UCSD-AML1 (cell line): ENCODE measurements around the gene HMGB2.

ENCODE experiments used
- DNase-seq: peaks from one replicate; lab custom pipeline; 2025; ENCODE audit not compliant: unreplicated experiment; lab: John Stamatoyannopoulos, UW

The HMGB2 gene

DNA sequence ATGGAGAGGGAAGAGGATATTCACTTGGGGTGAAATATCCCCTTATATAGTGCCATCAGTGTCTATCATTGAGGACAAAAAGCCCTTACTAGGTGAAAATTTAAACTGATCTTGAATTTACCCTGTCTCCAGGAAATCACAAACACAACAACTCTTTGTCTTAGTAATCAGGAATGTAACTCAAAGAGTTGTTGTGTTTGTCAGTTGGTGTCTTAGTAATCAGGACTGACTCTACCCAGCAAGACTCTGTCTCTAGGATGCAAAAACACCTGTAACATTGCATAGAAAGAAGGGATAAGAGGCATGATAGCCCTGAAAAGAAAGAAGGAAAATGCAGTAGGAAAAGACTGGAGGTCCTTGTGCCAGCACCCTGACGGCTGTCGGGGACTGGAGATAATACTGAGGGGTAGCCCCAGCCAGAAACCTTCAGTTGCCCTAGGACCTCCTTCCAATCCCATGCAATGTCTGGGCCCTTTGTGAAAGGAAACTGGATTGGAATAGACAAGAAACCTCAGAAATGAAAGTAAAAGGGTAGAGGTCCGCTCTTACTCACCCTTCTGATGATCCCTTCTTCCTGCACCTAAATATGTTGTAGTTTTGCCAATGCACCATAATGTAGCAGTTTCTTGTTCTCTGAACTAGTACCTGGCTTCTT is 45.3 kb downstream of the HMGB2 start:
- no peak for DNase-seq

DNA sequence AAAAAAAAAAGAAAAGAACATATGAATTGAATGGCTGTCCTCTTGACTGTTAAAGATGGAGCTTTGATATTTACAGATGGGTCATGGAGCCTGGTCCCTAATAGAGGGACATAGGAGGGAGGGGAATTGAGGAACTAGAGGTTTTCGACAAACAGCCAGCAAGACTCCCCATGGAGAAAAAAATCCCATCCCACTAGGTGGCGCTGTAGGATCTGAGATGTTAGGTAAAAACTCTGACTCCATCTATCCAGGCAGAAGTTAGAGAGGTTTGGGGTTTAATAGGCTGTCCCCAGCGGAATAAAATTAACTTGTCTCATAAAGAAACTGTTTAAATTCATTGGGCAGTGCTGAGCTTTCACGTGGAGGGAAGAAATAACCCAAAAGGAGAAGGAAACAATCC is 45.9 kb downstream of the HMGB2 start:
- DNase-seq: peak; percentile 30

DNA sequence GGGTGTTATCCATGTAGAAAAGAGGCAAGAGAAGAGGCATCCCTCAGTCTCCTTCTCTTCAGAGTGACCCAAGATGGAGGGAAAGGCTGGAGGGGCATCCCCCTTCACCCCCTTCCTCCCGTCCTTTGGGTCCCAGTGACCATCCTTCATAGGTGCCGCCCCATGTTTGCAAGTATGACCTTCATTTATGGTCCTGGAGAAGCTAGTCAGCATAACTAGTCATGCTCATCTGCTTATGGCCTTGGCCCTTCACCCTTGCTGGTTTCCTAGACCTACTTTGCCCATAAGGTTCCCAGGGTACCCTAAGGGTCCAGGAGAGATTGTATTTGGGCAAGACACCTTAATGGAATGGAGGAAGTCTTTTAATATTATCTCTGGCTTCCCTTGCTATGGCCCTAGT is 46.7 kb downstream of the HMGB2 start:
- DNase-seq: no peak

DNA sequence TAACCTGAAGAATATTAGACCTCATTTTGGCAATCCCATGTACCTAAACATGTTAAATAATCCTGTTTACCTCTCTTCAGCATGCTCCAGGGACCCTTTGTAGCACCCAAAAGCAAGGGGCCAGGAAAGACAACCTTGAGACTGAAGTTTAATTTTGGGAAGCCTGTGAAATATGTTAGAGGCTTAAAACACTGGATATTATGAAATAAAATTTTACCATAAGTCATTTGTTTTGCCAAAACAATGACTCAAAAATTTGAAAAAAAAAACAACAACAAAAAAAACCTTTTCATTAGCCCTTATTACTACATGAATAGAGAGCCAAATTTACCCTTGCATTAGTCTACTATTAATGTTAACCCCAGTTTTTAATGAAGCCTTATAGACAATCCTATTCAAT is 49.7 kb downstream of the HMGB2 start:
- no peak for DNase-seq

DNA sequence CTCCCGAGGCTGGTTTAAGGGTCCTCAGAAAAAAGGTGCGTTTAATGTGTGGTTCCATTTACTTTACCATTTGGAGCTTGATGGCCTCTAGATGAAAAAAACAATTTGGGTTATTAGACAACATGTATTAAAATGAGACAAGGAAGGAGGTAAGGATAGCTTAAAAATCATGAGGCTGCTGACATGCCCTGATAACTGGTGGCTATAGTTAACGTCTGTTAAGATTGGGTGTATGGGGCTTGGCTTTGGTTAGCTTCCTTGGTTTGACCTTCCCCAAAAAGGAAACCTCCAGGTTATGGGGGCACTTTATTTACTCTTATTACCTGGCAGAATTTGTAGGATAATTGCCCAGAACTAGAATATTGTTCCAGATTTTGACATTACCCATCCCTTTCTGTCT is 51.5 kb downstream of the HMGB2 start:
- DNase-seq: no peak

DNA sequence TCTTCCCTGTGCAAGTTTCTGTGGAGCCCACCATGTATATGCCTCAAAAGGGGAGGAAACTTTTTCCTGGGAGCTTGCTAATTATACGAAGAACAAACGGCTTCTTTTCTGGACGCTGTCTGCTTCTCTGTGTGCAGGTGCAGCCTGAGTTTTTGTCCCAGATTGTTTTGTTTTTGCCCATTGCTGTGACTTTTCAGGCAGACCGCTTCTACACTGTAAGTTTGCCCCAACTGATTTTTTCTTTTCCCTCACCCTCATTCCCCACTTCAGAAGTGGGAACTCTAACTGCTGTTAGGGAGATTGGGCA is 51.9 kb downstream of the HMGB2 start:
- DNase-seq: no peak

DNA sequence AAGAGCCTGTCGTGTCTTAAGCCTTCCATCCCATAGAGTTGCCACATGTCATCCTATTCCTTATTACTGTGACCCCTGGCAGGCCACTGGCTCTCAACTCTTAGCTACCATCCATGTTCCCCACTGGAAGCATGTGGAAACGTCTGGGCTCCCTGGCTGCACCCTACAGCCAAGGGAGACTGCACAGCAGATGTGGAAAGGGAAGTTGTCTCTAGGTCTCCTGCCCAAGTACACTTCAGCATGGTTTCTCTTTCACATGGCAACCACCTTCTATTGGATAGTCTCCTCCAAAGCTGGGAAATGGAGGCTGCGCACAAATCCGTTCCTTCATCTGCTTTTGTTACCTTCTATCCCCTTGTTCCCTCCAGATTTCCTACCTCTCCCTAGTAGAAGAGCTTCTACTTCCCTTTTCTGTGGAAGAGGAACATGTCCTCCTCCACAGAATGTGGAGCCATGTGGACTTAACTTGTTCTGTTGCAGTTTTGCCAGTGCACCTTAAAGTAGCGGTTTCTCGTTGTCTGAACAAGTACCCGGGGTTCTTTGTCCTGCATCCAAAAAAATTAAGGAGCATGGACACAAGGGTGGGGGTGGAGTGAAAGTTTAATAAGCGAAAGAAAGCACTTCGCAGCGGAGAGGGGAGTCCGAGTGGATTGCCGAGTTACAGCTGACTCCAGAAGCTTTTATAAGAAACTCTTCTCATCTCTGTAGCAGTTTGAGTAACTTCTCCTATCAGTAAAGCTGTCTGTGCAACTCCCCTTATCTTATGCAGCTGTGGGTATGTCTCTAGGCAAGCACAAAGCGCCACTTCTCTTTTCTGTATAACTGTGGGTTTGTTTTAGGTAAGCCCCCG is 52.5 kb downstream of the HMGB2 start:
- peak; percentile 32 for DNase-seq
